Measurements from ENCODE around the gene UBA6.
"Not testable (repeated sequence)": the region's sequence is repeated elsewhere in the genome, so short reads cannot be mapped to it uniquely, and the experiment has no call there.

Gene UBA6

GRCh38 chr4:67660418-67660817 is 40.5 kb downstream of the UBA6 start:
- no peak for DNase-seq
- ATAC-seq = no peak

GRCh38 chr4:67659065-67659464 is 41.9 kb downstream of the UBA6 start:
- no peak for DNase-seq
- no peak for ATAC-seq

- DNase-seq = peak; percentile 23
- peak; percentile 86 for ATAC-seq
Observed at GRCh38 chr4:67658302-67658701, 42.7 kb downstream of the UBA6 start.

GRCh38 chr4:67651536-67651935 is 49.4 kb downstream of the UBA6 start:
- no peak for DNase-seq
- no peak for ATAC-seq

- ATAC-seq = no peak
- no peak for DNase-seq
Observed at GRCh38 chr4:67638136-67638535, 62.8 kb downstream of the UBA6 start.

- DNase-seq, ATAC-seq: not testable (repeated sequence)
Observed at GRCh38 chr4:67636978-67637377, 64.0 kb downstream of the UBA6 start.

GRCh38 chr4:67635331-67635730 is 65.6 kb downstream of the UBA6 start:
- DNase-seq = no peak

GRCh38 chr4:67634741-67635140 is 66.2 kb downstream of the UBA6 start:
- no peak for DNase-seq
- ATAC-seq = no peak

More at GRCh38 chr4:67635331-67635730, 65.6 kb downstream of the UBA6 start:
- no peak for ATAC-seq

- ATAC-seq (no peak), DNase-seq (no peak)
Observed at GRCh38 chr4:67632492-67632891, 68.5 kb downstream of the UBA6 start.

- no peak for ATAC-seq
- DNase-seq = no peak
Observed at GRCh38 chr4:67624939-67625338, 76.0 kb downstream of the UBA6 start.

GRCh38 chr4:67616478-67616877 is 84.5 kb downstream of the UBA6 start:
- DNase-seq = no peak

GRCh38 chr4:67615119-67615518 is 85.8 kb downstream of the UBA6 start:
- ATAC-seq (no peak), DNase-seq (no peak)

More at GRCh38 chr4:67616478-67616877, 84.5 kb downstream of the UBA6 start:
- no peak for ATAC-seq

- ATAC-seq = no peak
- DNase-seq = no peak
Observed at GRCh38 chr4:67614186-67614585, 86.8 kb downstream of the UBA6 start.

- ATAC-seq = no peak
- DNase-seq = no peak
Observed at GRCh38 chr4:67608027-67608426, 92.9 kb downstream of the UBA6 start.

GRCh38 chr4:67604749-67605148 is 96.2 kb downstream of the UBA6 start:
- DNase-seq (no peak), ATAC-seq (no peak)

- no peak for ATAC-seq
- DNase-seq = no peak
Observed at GRCh38 chr4:67604029-67604381, 97.0 kb downstream of the UBA6 start.

GRCh38 chr4:67603310-67604028 is 97.5 kb downstream of the UBA6 start:
- no peak for ATAC-seq
- DNase-seq = no peak

GRCh38 chr4:67593741-67594175 is 107.2 kb downstream of the UBA6 start:
- DNase-seq (no peak), ATAC-seq (no peak)

- no peak for ATAC-seq
- no peak for DNase-seq
Observed at GRCh38 chr4:67587156-67587555, 113.8 kb downstream of the UBA6 start.

GRCh38 chr4:67584496-67584895 is 116.5 kb downstream of the UBA6 start:
- ATAC-seq (no peak), DNase-seq (no peak)

GRCh38 chr4:67581913-67582312 is 119.0 kb downstream of the UBA6 start:
- no peak for DNase-seq
- no peak for ATAC-seq

GRCh38 chr4:67581208-67581857 is 119.6 kb downstream of the UBA6 start:
- ATAC-seq = peak; percentile 89
- DNase-seq = no peak

- ATAC-seq = peak; percentile 45
Observed at GRCh38 chr4:67580577-67580976, 120.4 kb downstream of the UBA6 start.

GRCh38 chr4:67576538-67576937 is 124.4 kb downstream of the UBA6 start:
- ATAC-seq (no peak), DNase-seq (no peak)

More at GRCh38 chr4:67580577-67580976, 120.4 kb downstream of the UBA6 start:
- DNase-seq = no peak
